HL-60 (cell line): ENCODE results near the gene ATOH7.

Experiments used
- DNase-seq, 2 experiments: peaks; one replicate each; pipeline ENCODE4 v3.0.0-alpha.2; 2010 to 2020; ENCODE audit warnings: low read depth in 1 of 2, low spot score in 1 of 2
- H3K27ac ChIP-seq: fragments of 250-450 bp; sonication (Bioruptor Pico); replicated peaks from 2 replicates; pipeline ENCODE4 v1.5.1; 2020; ENCODE audit warnings: mild to moderate bottlenecking, moderate library complexity
- H3K27me3 ChIP-seq: fragments of 250-450 bp; sonication (Bioruptor Pico); 2 replicates; pipeline ENCODE4 v1.5.1; 2021; ENCODE audit warnings: mild to moderate bottlenecking, moderate library complexity; ENCODE audit not compliant: insufficient read depth, poor library complexity, severe bottlenecking
- H3K4me3 ChIP-seq: replicated peaks from 2 replicates; pipeline ENCODE4 v1.5.1; 2011; ENCODE audit warnings: mild to moderate bottlenecking, control low read depth, low read length; ENCODE audit not compliant: insufficient read depth
- GABPA ChIP-seq: IDR thresholded peaks from 2 replicates; pipeline ENCODE4 v1.6.1; 2012; ENCODE audit warnings: low read depth
- POLR2AphosphoS5 ChIP-seq: IDR thresholded peaks from 2 replicates; pipeline ENCODE4 v1.6.1; 2012; ENCODE audit warnings: low read depth
- SPI1 ChIP-seq: IDR thresholded peaks from 2 replicates; pipeline ENCODE4 v1.6.1; 2012; ENCODE audit warnings: low read depth, mild to moderate bottlenecking, borderline replicate concordance
- TF ChIP-seq, protein P1 (sequence below): IDR thresholded peaks from 2 replicates; pipeline ENCODE4 v1.6.1; 2012; ENCODE audit warnings: low read depth; ENCODE audit not compliant: insufficient replicate concordance
- TF ChIP-seq, protein P2 (sequence below): IDR thresholded peaks from one replicate; pipeline ENCODE4 v1.5.1; 2011; ENCODE audit warnings: low read length, control low read depth, inconsistent platforms; ENCODE audit not compliant: insufficient read depth

ATOH7 gene

DNA sequence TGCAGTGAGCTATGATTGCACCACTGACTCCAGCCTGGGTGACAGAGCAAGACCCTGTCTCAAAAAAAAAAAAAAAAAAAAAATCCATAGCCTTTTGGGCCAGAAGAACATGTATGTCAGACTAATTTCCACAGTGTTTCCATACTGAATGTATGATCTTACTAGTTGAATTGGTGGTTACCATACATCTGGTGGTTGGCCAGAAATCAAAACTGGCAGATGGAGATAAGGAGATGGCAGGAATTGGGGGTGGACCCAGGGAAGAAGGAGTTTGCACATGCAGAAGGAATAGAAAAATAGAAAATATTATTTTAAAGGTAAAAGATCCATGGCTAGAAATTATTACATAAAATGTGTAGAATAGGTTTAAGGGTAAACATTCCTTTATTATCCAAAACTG lies 3.7 kb upstream of the ATOH7 start:
- Histone ChIP-seq H3K4me3 (no peak overlapping the region), H3K27ac (no peak overlapping the region), H3K27me3 (no peaks in the 10 kb centered on the region)
- TF ChIP-seq GABPA: no peak
- TF ChIP-seq, protein P1, sequence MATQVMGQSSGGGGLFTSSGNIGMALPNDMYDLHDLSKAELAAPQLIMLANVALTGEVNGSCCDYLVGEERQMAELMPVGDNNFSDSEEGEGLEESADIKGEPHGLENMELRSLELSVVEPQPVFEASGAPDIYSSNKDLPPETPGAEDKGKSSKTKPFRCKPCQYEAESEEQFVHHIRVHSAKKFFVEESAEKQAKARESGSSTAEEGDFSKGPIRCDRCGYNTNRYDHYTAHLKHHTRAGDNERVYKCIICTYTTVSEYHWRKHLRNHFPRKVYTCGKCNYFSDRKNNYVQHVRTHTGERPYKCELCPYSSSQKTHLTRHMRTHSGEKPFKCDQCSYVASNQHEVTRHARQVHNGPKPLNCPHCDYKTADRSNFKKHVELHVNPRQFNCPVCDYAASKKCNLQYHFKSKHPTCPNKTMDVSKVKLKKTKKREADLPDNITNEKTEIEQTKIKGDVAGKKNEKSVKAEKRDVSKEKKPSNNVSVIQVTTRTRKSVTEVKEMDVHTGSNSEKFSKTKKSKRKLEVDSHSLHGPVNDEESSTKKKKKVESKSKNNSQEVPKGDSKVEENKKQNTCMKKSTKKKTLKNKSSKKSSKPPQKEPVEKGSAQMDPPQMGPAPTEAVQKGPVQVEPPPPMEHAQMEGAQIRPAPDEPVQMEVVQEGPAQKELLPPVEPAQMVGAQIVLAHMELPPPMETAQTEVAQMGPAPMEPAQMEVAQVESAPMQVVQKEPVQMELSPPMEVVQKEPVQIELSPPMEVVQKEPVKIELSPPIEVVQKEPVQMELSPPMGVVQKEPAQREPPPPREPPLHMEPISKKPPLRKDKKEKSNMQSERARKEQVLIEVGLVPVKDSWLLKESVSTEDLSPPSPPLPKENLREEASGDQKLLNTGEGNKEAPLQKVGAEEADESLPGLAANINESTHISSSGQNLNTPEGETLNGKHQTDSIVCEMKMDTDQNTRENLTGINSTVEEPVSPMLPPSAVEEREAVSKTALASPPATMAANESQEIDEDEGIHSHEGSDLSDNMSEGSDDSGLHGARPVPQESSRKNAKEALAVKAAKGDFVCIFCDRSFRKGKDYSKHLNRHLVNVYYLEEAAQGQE: no peak
- no peak for TF ChIP-seq SPI1
- no peak for TF ChIP-seq POLR2AphosphoS5
- TF ChIP-seq, protein P2, sequence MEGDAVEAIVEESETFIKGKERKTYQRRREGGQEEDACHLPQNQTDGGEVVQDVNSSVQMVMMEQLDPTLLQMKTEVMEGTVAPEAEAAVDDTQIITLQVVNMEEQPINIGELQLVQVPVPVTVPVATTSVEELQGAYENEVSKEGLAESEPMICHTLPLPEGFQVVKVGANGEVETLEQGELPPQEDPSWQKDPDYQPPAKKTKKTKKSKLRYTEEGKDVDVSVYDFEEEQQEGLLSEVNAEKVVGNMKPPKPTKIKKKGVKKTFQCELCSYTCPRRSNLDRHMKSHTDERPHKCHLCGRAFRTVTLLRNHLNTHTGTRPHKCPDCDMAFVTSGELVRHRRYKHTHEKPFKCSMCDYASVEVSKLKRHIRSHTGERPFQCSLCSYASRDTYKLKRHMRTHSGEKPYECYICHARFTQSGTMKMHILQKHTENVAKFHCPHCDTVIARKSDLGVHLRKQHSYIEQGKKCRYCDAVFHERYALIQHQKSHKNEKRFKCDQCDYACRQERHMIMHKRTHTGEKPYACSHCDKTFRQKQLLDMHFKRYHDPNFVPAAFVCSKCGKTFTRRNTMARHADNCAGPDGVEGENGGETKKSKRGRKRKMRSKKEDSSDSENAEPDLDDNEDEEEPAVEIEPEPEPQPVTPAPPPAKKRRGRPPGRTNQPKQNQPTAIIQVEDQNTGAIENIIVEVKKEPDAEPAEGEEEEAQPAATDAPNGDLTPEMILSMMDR: no peak
- DNase-seq: no peak

DNA sequence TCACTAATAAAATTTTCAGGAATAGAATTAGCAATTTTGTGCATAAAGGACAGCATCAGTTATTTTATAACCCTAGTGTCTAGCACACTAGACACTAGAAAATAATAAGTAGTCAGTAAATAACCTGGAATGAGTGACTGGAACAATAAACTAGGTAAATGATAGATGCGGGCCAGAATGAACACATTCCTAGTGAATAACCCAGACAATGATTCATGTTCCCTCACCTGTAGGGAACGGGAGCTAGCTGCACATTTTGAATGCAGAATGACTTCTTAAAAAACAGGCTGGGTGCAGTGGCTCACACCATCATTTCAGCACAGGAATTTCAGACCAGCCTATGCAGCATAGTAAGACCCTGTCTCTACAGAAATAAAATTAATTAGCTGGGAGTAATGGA lies 3.2 kb upstream of the ATOH7 start:
- Histone ChIP-seq H3K27ac (no peak overlapping the region), H3K4me3 (no peak overlapping the region), H3K27me3 (no peaks in the 10 kb centered on the region)
- no peak for TF ChIP-seq GABPA
- TF ChIP-seq, protein P1: no peak
- TF ChIP-seq, protein P2: no peak
- no peak for TF ChIP-seq SPI1
- TF ChIP-seq POLR2AphosphoS5: no peak
- no peak for DNase-seq

DNA sequence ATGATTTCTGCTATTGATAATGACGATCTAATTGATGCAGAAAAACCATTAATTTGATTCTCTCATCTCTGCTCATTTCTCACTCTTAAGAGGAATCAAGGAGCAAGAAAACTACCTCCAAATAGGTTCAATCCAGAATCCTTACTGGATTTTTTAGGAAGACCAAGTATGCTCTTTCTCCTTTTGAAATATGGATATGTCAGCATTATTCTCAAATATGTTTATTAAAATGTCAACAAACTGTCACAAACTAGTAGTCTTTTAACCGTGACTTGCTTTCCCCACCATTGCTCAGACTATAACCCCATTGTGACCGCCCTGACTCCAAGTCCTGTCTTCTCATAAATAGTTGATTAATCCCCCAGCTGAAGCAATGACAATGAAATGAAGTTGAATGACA lies 1.1 kb upstream of the ATOH7 start:
- TF ChIP-seq GABPA: no peak
- TF ChIP-seq, protein P2: no peak
- TF ChIP-seq, protein P1: no peak
- no peak for TF ChIP-seq SPI1
- TF ChIP-seq POLR2AphosphoS5: no peak

More for the DNA sequence above, 1.1 kb upstream of the ATOH7 start:
- Histone ChIP-seq H3K27ac (no peak overlapping the region), H3K27me3 (no peaks in the 10 kb centered on the region), H3K4me3 (no peak overlapping the region)
- no peak for DNase-seq
